GM21528 (cell line): ENCODE results near the gene RPP21.

Experiments used
- ATAC-seq: cut with Tn5 transposase; IDR thresholded peaks from one replicate; pipeline ENCODE4 v1.9.1; 2021; ENCODE audit warnings: mild to moderate bottlenecking, moderate library complexity; ENCODE audit not compliant: unreplicated experiment, low FRiP score

RPP21 gene

DNA sequence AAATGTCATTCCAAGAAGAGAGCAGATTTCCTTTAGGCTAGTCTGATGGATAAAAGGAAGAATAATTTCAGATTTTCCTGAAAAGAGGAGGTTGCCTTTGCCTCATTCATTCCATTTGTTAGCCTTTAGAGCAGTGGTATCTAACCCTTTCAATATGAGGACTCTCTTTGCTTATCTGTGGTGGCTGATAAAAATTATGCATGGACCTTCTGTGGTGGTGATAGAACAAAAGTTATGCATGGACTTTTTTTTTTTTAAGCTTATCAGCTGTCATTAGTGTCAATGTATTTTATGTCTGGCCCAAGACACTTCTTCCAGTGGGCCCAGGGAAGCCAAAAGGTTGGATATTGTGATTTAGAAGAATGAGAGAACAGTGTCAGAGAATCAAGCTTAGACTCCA, 16.6 kb upstream of the RPP21 start:
- no peak for ATAC-seq

DNA sequence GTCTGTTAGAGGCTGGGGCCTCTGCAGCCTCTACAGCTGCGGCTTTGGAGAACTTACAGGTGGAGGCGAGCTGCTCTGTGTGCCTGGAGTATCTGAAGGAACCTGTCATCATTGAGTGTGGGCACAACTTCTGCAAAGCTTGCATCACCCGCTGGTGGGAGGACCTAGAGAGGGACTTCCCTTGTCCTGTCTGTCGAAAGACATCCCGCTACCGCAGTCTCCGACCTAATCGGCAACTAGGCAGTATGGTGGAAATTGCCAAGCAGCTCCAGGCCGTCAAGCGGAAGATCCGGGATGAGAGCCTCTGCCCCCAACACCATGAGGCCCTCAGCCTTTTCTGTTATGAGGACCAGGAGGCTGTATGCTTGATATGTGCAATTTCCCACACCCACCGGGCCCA, 15.6 kb upstream of the RPP21 start:
- no peak for ATAC-seq

DNA sequence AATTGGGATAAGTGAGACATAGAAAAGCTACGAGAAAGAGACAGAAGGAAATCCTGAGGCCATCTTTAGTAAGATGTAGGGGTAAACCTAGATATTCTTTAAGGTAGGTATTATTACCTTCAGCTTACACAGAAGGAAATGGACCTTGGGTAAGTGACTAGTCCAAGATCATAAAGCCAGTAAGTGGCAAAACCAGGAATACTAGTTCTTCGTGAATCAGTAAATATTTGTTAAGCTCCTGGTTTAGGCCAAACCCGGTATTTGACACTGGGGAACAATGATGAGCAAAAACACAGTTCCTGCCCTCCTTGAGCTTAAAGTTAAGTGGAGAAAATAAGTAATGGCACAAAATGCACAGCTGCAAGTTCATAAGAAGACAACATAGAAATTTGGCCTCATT, 13.0 kb upstream of the RPP21 start:
- ATAC-seq: no peak

DNA sequence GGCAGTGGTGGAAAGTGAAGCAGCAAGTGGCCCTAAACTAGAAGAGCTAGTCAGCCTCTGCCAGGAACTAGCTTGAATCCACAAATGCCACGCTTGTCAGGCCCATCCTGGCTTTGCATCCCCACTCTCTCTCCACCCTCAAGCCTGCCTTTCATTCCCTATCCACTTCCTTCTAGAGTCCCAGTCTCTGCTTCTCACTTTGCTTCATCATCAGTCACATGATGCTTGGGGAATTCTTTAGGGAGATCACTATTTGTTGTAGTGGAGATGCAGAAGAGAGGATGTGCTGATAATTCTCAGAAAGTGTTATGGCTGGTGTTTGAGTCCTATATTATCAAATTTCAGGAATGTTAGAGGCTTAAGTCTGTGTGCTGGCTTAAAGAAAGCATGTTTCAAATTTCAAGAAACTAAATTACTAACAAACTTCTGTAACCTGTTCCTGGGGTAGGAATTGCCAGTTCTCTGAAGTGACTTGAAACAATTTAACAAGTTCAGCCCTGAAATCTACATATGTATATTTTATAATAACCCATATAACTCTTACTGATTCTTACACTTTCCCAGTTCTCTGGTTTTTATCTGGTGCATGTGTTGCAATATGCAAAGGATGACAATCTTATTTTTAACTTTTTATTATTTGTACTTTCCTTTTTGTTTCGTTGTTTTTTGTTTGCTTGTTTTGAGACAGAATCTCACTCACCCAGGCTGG, 10.7 kb upstream of the RPP21 start:
- ATAC-seq: no peak

DNA sequence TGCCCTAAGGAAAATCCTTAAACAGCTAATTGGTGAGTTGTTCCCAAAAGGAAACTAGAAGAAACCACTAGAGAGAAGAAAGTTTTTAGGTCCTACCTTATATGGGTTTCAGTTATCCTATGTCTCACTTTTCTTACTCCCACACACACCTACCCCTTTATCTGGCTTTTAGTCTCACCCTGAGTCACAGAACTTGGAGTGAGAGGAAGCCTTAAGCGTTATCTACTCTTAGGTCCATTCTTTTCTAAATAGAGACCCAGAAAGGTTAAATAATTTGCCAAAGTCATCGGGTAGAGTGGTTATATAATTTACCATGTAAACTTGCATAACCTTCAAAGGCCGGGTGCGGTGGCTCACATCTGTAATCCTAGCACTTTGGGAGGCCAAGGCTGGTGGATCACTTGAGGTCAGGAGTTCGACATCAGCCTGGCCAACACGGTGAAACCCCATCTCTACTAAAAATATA, 4.3 kb upstream of the RPP21 start:
- ATAC-seq: no peak

DNA sequence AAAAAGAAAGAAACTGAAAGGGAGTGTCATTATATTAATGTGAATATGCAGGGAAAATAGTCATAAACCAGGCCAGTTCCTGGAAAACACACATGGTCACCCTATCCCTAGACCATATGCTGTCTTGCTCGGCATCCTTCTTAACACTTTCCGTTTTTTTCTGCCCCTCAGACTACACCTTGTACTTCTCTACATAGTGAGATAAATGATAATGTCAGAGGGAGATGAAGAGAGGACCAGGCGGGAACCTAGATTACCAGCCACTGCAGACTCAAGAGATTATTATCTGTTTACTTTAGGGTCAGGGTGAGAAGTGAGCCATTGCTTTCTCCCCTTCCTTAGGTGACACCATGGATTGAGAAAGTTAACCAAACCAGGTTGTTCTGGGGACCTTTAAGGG, 3.7 kb upstream of the RPP21 start:
- no peak for ATAC-seq

DNA sequence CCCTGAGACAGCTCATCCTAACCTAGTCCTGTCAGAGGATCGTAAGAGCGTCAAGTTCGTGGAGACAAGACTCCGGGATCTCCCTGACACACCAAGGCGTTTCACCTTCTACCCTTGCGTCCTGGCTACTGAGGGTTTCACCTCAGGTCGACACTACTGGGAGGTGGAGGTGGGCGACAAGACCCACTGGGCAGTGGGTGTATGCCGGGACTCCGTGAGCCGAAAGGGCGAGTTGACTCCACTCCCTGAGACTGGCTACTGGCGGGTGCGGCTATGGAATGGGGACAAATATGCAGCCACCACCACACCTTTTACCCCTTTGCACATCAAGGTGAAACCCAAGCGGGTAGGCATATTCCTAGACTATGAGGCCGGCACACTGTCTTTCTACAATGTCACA, 3.2 kb upstream of the RPP21 start:
- ATAC-seq: no peak

DNA sequence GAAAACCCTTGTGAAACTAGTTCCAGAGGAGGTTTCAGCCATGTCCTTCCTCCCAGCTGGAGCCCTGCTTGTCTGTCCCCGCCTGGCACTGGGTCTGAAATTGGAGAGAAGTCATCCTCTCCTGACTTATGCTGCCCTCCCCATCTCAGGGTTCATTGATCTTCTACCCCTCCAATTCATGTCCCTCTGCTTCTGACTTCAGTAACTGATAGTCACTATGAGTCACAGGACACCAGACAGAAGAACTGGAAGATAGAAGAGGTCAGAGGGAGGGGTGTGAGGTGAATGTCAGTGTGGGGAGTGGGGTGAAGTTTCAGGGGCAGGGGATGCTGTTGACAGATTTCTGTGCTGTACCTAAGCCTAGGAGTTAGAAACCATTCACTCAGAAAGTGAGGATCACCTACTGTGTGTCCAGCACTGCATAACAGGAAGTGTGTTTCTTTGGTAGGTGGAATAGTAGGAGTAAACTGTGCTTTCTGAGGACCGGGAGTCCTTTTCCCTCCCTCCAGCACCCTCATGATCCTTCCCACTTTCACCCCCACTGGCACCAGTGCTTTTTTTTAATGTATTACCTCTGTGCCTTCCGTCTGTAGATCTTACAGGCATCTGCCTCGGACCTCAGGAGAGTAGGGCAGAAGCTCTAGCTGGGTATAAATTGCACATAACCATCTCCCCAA, 627 bp upstream of the RPP21 start:
- no peak for ATAC-seq

DNA sequence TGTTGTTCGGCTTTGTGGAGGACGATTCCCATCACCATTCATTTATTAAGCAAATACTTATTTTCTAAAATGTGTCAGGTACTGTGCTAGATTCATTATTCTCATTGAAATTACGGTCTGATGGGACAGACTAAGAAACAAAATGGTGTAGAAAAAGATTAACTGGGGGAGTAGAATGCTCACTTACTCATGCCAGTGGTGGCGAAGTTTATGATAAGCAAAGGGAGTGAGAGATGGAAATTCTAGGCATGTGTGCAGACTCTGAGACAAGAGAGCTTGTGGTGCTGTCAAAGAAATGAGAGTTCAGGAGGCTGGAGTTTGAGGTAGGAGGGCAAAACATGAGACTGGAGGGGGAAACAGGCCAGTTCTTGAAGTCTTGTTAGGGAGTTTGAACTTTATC, 896 bp downstream of the RPP21 start:
- ATAC-seq: no peak

DNA sequence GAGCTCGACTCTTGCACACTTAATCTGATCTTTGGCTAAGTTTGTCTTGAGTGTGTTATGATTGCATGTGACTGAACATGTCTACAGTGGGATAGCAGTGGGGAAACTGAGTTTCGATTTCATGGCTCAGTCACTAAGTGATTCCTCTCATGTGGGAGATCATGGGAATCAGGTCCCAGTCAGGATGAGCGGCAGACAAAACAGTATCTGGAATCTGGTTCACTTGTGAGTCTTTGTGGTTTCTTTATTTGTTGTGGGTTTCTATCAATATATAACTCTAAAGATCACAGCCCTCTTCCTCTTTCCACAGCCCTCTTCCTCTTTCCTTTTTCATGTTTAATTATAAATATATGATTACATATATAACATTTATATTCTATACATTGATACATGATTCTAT, 4.0 kb downstream of the RPP21 start:
- ATAC-seq: no peak

DNA sequence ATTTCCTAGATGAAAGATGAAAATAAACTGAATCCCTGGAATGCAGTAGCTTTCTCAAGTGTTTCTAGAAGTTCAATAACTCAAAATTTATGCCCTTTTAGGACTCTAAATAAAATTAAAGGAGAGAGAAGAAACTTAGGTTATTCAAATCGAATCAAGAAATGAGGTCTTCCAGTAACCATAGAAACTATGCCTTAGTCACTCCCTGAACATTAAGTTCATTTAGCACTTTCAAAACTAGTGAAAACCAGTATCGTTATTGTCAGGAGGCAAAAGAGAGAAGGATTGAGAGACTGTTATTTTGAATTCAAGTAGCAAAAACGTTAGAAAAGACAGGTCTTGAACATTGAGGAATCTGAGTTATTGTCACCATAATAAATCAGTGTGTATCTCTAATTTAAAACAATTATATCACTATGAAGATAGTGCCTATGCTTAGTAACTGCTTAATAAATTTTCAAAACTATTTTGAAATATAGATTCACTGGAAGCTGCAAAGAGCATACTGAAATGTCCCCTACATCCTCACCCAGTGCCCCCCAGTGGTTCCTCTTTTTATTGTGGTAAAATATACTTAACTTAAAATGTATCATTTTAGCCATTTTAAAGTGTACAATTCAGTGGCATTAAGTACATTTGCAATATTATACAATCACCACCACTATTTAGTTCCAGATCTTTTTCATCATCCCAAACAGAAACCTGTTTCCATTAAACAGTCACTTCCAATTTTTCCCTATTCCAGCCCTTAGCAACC, 4.6 kb downstream of the RPP21 start:
- ATAC-seq: no peak

DNA sequence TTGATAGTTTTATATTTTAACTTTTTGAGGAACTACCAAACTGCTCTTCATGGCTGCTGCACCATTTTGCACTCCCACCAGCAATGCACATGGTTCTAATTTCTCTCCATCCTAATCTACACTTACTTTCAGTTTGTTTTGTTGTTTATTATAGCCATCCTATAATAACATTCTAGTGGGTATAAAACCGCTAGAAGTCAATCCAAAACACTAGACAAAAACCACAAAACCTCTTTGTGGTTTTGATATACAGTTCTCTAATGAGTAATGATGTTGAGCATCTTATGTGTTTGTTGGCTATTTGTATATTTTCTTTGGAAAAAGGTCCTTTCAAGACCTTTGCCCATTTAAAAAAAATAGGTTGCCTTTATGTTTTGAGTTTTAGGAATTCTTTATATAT, 5.6 kb downstream of the RPP21 start:
- ATAC-seq: no peak

DNA sequence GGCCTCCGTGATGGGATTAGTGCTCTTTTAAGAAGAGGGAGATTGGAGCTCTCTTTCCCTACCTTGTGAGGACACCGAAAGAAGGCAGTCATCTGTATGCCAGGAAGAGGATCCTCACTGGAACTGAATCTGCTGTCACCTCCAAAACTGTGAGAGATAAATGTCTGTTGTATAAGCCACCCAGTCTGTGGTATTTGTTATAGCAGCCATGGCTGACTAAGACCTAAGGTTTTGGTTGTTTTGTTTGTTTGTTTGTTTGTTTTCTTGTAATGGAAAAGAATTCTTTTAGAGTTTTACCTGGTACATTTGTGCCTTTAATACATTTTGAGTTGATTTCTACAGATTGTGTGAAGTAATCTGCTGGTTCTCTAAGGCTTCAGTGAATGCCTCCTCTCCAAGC, 7.6 kb downstream of the RPP21 start:
- no peak for ATAC-seq

DNA sequence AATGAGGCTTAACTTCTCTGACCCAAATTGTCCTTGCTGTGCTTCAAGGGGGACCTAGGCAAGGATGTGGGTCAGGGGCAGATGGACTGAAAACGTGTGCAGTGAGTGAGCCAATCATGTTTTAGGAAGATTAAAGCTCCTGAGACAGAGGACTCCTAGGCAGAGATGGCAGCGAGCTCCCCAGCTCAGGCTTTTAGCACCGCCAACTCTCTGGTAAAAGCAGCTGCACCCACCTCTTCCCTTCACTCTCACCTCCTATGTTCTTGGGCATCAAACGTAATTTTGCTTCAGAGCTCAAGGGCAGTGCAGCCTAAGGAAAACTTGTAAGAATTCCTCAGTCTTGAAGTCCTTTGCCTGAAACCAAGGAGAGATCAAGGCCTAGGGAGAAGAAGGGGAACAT, 10.3 kb downstream of the RPP21 start:
- no peak for ATAC-seq

DNA sequence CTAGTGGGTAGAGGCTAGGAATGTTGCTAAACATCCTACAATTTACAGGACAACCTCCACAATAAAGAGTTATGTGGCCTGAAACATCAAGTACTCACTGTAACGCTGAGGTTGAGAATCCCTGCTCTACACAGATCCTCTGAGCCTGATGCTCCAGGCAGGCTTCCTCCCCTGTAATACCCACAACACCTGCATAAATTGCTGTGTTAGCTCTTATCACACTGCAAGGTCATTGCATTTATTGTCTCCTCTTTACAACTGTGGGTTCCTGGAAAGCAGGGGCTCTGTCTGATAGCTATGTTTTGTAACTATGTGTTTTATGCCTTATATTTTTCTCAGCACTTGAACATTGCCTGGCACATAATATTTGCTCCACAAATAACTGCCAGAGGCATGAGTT, 11.6 kb downstream of the RPP21 start:
- no peak for ATAC-seq

DNA sequence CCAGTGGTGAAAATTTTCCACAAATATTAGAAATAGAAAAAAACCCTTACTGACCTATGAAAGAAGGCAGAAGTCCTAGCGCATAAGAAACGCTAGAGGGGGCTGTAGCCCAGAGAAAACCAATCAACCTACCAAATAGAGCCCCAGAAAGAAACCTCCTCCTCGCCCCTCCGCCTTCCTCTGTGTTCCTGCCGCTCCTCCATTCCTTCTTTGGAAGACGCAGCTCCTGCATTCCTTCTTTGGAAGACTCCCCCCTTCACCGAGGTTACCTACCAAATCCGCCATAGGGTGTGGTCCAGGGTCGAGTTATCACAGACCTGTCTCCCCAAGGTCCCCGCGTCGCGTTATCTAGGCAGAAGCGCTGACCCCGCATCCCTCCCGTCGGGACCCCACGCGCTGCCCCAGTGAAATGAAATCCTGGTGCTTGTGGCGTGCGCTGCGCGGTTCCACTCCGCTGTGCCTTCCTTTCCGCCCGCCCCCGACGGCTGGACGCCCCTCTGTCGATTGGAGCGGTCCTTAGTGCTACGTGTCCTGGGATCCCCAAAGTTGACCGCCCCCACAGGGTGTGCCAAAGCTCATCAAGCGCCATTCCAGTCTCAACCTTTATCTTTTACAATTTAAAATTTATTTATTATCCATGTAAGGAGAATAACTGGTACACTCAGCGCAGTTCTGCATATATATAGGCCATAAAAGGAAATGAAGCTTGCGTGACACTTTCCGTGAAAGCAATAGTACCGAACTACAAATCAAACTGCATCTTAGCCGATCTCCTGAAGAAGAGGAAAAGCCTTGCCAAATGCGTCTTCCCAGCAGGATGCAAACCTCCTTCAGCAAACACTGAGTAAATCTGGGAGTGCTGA, 13.0 kb downstream of the RPP21 start:
- no peak for ATAC-seq

DNA sequence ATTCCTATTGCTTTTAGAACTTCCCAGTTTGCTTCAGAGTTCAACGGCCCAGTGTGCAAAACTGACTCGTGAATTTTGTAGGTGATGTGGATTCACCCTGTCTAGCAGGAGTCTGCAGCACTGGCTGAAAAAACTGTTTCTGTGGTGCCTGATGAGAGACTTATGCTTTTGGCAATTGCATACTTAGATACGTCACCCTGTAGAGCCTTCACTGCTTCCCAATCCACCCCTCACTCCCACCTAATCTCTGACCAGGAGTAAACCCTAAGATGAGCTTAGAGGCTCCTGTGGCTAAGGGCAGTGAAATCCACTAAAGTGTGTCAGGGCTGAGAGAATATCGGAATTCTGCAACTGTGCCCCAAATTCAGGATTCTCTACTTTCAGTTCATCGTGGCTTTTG, 14.3 kb downstream of the RPP21 start:
- ATAC-seq: no peak

DNA sequence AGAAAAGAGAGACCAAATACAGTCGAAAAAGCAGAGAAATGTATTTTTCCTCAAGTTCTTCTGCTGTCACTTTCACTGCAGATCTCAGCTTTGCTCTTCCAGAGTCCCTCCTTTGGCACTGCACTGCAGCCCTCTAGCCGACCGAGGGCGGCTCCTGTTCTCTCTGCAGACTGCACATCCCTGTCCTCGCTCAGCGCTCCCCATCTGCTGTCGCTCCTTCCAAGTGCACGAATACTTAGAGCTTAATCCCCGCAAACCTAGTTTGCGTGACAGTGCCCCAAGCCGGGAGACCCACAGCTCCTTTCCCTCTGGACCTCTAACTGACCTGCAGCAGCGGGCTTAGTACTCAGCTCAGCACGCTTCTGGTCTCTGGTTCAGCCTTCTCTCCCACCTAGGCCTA, 15.2 kb downstream of the RPP21 start:
- no peak for ATAC-seq

DNA sequence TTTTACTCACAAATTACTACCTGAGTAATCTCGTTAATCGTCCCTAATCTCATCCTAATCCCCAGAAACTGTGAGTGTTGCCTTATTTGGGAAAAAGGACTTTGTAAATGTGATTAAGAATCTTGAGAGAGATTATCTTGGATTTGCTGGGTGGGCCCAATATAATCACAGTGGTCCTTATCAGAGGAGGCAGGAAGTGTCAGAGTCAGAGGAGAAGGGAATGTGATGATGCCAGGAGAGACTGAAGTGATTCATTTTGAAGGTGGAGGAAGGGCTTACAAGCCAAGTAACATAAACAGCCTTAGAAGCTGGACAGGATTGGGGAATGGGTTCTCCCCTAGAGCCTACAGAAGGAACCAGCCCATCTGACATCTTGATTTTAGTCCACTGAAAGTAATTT, 16.7 kb downstream of the RPP21 start:
- ATAC-seq: no peak

DNA sequence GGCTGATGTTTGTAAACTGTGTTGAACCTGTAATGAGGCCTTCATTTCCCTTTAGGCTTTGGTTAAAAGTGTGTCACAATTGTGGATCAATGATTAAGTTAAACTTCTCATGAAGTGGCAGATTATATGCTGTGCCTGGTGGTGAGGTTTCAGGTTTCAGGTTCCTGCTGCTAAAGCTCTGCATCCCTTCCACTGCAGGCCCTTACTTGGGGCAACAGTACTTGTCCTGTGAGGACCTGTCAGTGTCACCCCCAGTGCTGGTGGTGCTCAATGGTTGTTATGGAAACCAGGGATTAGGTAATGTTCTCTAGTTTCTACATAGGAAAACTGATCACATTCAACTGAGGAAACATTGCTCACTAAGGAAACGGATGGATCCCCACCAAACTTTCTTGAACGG, 18.5 kb downstream of the RPP21 start:
- no peak for ATAC-seq

DNA sequence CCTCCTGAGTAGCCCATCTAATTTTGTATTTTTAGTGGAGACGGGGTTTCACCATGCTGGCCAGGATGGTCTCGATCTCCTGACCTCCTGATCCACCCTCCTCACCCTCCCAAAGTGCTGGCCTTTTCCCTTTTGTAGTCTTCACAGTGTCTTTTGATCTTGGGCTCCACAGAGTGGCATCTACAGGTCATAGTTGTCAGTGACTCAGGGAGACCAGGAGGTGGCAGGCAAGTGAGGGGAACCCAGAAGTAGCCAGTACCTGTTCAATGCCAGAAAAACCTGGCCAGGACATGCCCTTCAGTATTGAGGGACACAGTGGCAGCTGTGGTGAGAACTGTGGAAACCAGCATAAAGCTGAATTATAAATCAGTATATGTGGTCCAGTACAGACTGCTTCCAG, 19.6 kb downstream of the RPP21 start:
- no peak for ATAC-seq
